ENCODE measurements around the gene LCE2A. TPM values are rescaled to one million over a fixed set of nuclear protein-coding genes. Genes with fewer than 3 reads are reported as not detected.

Gene LCE2A
- total RNA-seq, 1 donor from 2014 or later, result not detected

Other genes starting within 250 kb of the LCE2A start
- not detected in 2 replicates for gene LCE5A, start 187.5 kb upstream of the LCE2A start, total RNA-seq
- not detected in 2 replicates for gene CRCT1, start 183.9 kb upstream of the LCE2A start, total RNA-seq
- not detected in 2 replicates for gene LCE3E, start 131.6 kb upstream of the LCE2A start, total RNA-seq
- gene LCE3D, start 117.8 kb upstream of the LCE2A start, total RNA-seq, result not detected in 2 replicates
- not detected in 2 replicates for gene LCE3C, start 98.1 kb upstream of the LCE2A start, total RNA-seq
- gene LCE3B, start 84.5 kb upstream of the LCE2A start, total RNA-seq, result not detected in 2 replicates
- gene LCE3A, start 75.2 kb upstream of the LCE2A start, total RNA-seq, result not detected in 2 replicates
- not detected in 2 replicates for gene LCE2D, start 35.0 kb upstream of the LCE2A start, total RNA-seq
- not detected in 2 replicates for gene LCE2C, start 23.1 kb upstream of the LCE2A start, total RNA-seq
- not detected in 2 replicates for gene LCE2B, start 12.2 kb upstream of the LCE2A start, total RNA-seq
- gene LCE4A, start 9.8 kb downstream of the LCE2A start, total RNA-seq, result not detected in 2 replicates
- gene KPRP, start 59.7 kb downstream of the LCE2A start, total RNA-seq, result not detected in 2 replicates
- gene LCE1F, start 76.8 kb downstream of the LCE2A start, total RNA-seq, result not detected in 2 replicates
- gene LCE1E, start 87.9 kb downstream of the LCE2A start, total RNA-seq, result not detected in 2 replicates
- not detected in 2 replicates for gene LCE1D, start 98.4 kb downstream of the LCE2A start, total RNA-seq
- gene LCE1C, start 108.3 kb downstream of the LCE2A start, total RNA-seq, result not detected in 2 replicates
- not detected in 2 replicates for gene LCE1B, start 113.6 kb downstream of the LCE2A start, total RNA-seq
- gene LCE1A, start 129.1 kb downstream of the LCE2A start, total RNA-seq, result not detected in 2 replicates
- gene LCE6A, start 144.5 kb downstream of the LCE2A start, total RNA-seq, result not detected in 2 replicates
- gene LCE7A, start 161.7 kb downstream of the LCE2A start, total RNA-seq, result not detected in 2 replicates
- not detected in 2 replicates for gene SMCP, start 180.0 kb downstream of the LCE2A start, total RNA-seq
- not detected in 2 replicates for gene IVL, start 210.2 kb downstream of the LCE2A start, total RNA-seq
- gene SPRR5, start 248.9 kb downstream of the LCE2A start, total RNA-seq, result not detected in 2 replicates

Data from activated CD4-positive, alpha-beta T cell treated with anti-CD3 and anti-CD28 coated beads, Interleukin-2, amount 10 ng/mL, durations not matched to agents 24 days and 14 days (primary cell).